Measurements from ENCODE around the gene IMPA2.
"Not testable (repeated sequence)": the region's sequence is repeated elsewhere in the genome, so short reads cannot be mapped to it uniquely, and the experiment has no call there.

The IMPA2 gene

GRCh38 chr18:11943551-11943950 lies 37.8 kb upstream of the IMPA2 start:
- no peak for DNase-seq
- Histone ChIP-seq H3K36me3 (ENCODE audit: control insufficient read depth in 1 of 2, insufficient read depth in 2 of 2, low read length in 2 of 2) (no peaks in the 10 kb centered on the region), H4K91ac (ENCODE audit: low read depth, low read length) (no peak overlapping the region), H2AK5ac (ENCODE audit: low read length) (no peak overlapping the region), H3K14ac (ENCODE audit: low read length) (no peak overlapping the region), H3K79me2 (ENCODE audit: control insufficient read depth, insufficient read depth, low read length, poor library complexity) (no peaks in the 10 kb centered on the region), H2BK12ac (ENCODE audit: low read length) (no peak overlapping the region), H4K12ac (ENCODE audit: low read depth, low read length) (no peak overlapping the region), H3K79me1 (ENCODE audit: low read length) (peaks cover 11% of the 10 kb centered on the region), H3K4ac (ENCODE audit: low read depth, low read length) (no peak overlapping the region), H2BK5ac (ENCODE audit: low read depth, low read length, poor library complexity) (no peak overlapping the region), H3K18ac (ENCODE audit: low read length) (no peak overlapping the region), H3K9me3 (ENCODE audit: insufficient read depth, low read depth, low read length) (peaks cover 2% of the 10 kb centered on the region), H3K27me3 (ENCODE audit: insufficient read depth, low read length) (no peaks in the 10 kb centered on the region), H3K23ac (ENCODE audit: low read length) (no peak overlapping the region), H2AFZ (ENCODE audit: insufficient read depth, low read length, poor library complexity) (no peak overlapping the region), H2BK120ac (ENCODE audit: insufficient read depth, low read length, poor library complexity) (no peak overlapping the region), H3K9ac (ENCODE audit: low read length) (no peak overlapping the region), H3K4me2 (ENCODE audit: low read length) (no peak overlapping the region), H3K4me3 (ENCODE audit: low read depth, low read length) (no peak overlapping the region), H3K27ac (ENCODE audit: low read depth, low read length) (no peak overlapping the region), H3K4me1 (ENCODE audit: control insufficient read depth in 1 of 2, insufficient read depth in 2 of 2, low read length in 2 of 2) (peaks cover 15 to 17% of the 10 kb centered on the region in 2 experiments), H4K8ac (ENCODE audit: low read depth, low read length) (no peak overlapping the region)
- no CpG with 5 or more reads among the region's 6 CpGs for WGBS (ENCODE audit: extremely low coverage, insufficient coverage, insufficient read length)

- Histone ChIP-seq H3K14ac (ENCODE audit: low read length) (no peak overlapping the region), H2BK5ac (ENCODE audit: low read depth, low read length, poor library complexity) (no peak overlapping the region), H3K36me3 (ENCODE audit: control insufficient read depth in 1 of 2, insufficient read depth in 2 of 2, low read length in 2 of 2) (no peaks in the 10 kb centered on the region), H3K27me3 (ENCODE audit: insufficient read depth, low read length) (no peaks in the 10 kb centered on the region), H3K23ac (ENCODE audit: low read length) (no peak overlapping the region), H3K27ac (ENCODE audit: low read depth, low read length) (no peak overlapping the region), H4K91ac (ENCODE audit: low read depth, low read length) (no peak overlapping the region), H4K12ac (ENCODE audit: low read depth, low read length) (no peak overlapping the region), H3K18ac (ENCODE audit: low read length) (no peak overlapping the region), H4K8ac (ENCODE audit: low read depth, low read length) (no peak overlapping the region), H3K4me2 (ENCODE audit: low read length) (no peak overlapping the region), H2BK12ac (ENCODE audit: low read length) (no peak overlapping the region), H2AFZ (ENCODE audit: insufficient read depth, low read length, poor library complexity) (no peak overlapping the region), H3K79me2 (ENCODE audit: control insufficient read depth, insufficient read depth, low read length, poor library complexity) (no peaks in the 10 kb centered on the region), H2AK5ac (ENCODE audit: low read length) (no peak overlapping the region), H3K79me1 (ENCODE audit: low read length) (peaks cover 11% of the 10 kb centered on the region), H2BK120ac (ENCODE audit: insufficient read depth, low read length, poor library complexity) (no peak overlapping the region), H3K9me3 (ENCODE audit: insufficient read depth, low read depth, low read length) (peaks cover 2% of the 10 kb centered on the region), H3K9ac (ENCODE audit: low read length) (no peak overlapping the region), H3K4ac (ENCODE audit: low read depth, low read length) (no peak overlapping the region), H3K4me1 (ENCODE audit: control insufficient read depth in 1 of 2, insufficient read depth in 2 of 2, low read length in 2 of 2) (peaks cover 19 to 20% of the 10 kb centered on the region in 2 experiments), H3K4me3 (ENCODE audit: low read depth, low read length) (no peak overlapping the region)
- no peak for DNase-seq
- WGBS (ENCODE audit: extremely low coverage, insufficient coverage, insufficient read length): no CpG with 5 or more reads among the region's 4 CpGs
These were observed 37.1 kb upstream of the IMPA2 start for GRCh38 chr18:11944252-11944651.

GRCh38 chr18:11944786-11945185 lies 36.5 kb upstream of the IMPA2 start:
- no peak overlapping the region for H3K4me2 ChIP-seq (ENCODE audit: low read length)
- H3K4me3 ChIP-seq (ENCODE audit: low read depth, low read length): no peak overlapping the region
- H2AK5ac ChIP-seq (ENCODE audit: low read length): no peak overlapping the region
- H3K36me3 ChIP-seq (ENCODE audit: control insufficient read depth in 1 of 2, insufficient read depth in 2 of 2, low read length in 2 of 2): no peaks in the 10 kb centered on the region
- H3K9ac ChIP-seq (ENCODE audit: low read length): no peak overlapping the region
- H3K4me1 ChIP-seq (ENCODE audit: control insufficient read depth in 1 of 2, insufficient read depth in 2 of 2, low read length in 2 of 2): peaks cover 19 to 20% of the 10 kb centered on the region in 2 experiments
- H2BK12ac ChIP-seq (ENCODE audit: low read length): no peak overlapping the region
- no peak overlapping the region for H4K91ac ChIP-seq (ENCODE audit: low read depth, low read length)
- no peak overlapping the region for H3K4ac ChIP-seq (ENCODE audit: low read depth, low read length)
- WGBS (ENCODE audit: extremely low coverage, insufficient coverage, insufficient read length): no CpG with 5 or more reads among the region's 5 CpGs
- H2AFZ ChIP-seq (ENCODE audit: insufficient read depth, low read length, poor library complexity): no peak overlapping the region
- no peak overlapping the region for H4K8ac ChIP-seq (ENCODE audit: low read depth, low read length)
- H3K9me3 ChIP-seq (ENCODE audit: insufficient read depth, low read depth, low read length): peaks cover 2% of the 10 kb centered on the region
- peaks cover 12% of the 10 kb centered on the region for H3K79me1 ChIP-seq (ENCODE audit: low read length)
- no peaks in the 10 kb centered on the region for H3K79me2 ChIP-seq (ENCODE audit: control insufficient read depth, insufficient read depth, low read length, poor library complexity)
- H3K27me3 ChIP-seq (ENCODE audit: insufficient read depth, low read length): no peaks in the 10 kb centered on the region
- no peak overlapping the region for H3K18ac ChIP-seq (ENCODE audit: low read length)
- no peak overlapping the region for H3K23ac ChIP-seq (ENCODE audit: low read length)
- no peak overlapping the region for H3K14ac ChIP-seq (ENCODE audit: low read length)
- no peak overlapping the region for H2BK5ac ChIP-seq (ENCODE audit: low read depth, low read length, poor library complexity)
- H4K12ac ChIP-seq (ENCODE audit: low read depth, low read length): no peak overlapping the region
- DNase-seq: peak; percentile 60 to 67
- no peak overlapping the region for H2BK120ac ChIP-seq (ENCODE audit: insufficient read depth, low read length, poor library complexity)
- H3K27ac ChIP-seq (ENCODE audit: low read depth, low read length): no peak overlapping the region

- H3K9me3 ChIP-seq (ENCODE audit: insufficient read depth, low read depth, low read length); H4K8ac ChIP-seq (ENCODE audit: low read depth, low read length); H2AK5ac ChIP-seq (ENCODE audit: low read length); H3K36me3 ChIP-seq (ENCODE audit: control insufficient read depth in 1 of 2, insufficient read depth in 2 of 2, low read length in 2 of 2); H3K14ac ChIP-seq (ENCODE audit: low read length); H2BK120ac ChIP-seq (ENCODE audit: insufficient read depth, low read length, poor library complexity); H3K18ac ChIP-seq (ENCODE audit: low read length); H2BK5ac ChIP-seq (ENCODE audit: low read depth, low read length, poor library complexity); H3K27me3 ChIP-seq (ENCODE audit: insufficient read depth, low read length); H3K23ac ChIP-seq (ENCODE audit: low read length); H3K4me3 ChIP-seq (ENCODE audit: low read depth, low read length); H3K4ac ChIP-seq (ENCODE audit: low read depth, low read length); H3K4me2 ChIP-seq (ENCODE audit: low read length); H4K12ac ChIP-seq (ENCODE audit: low read depth, low read length); H3K79me2 ChIP-seq (ENCODE audit: control insufficient read depth, insufficient read depth, low read length, poor library complexity); H3K9ac ChIP-seq (ENCODE audit: low read length): not testable (repeated sequence)
- peak overlapping the region; percentile 10 for H2AFZ ChIP-seq (ENCODE audit: insufficient read depth, low read length, poor library complexity)
- no CpG with 5 or more reads among the region's 22 CpGs for WGBS (ENCODE audit: extremely low coverage, insufficient coverage, insufficient read length)
- H3K79me1 ChIP-seq (ENCODE audit: low read length): peaks cover 12% of the 10 kb centered on the region
- peak overlapping the region; percentile 29 for H3K27ac ChIP-seq (ENCODE audit: low read depth, low read length)
- H4K91ac ChIP-seq (ENCODE audit: low read depth, low read length): peak overlapping the region; percentile 48
- H3K4me1 ChIP-seq (ENCODE audit: control insufficient read depth in 1 of 2, insufficient read depth in 2 of 2, low read length in 2 of 2): peaks cover 19 to 20% of the 10 kb centered on the region in 2 experiments
- H2BK12ac ChIP-seq (ENCODE audit: low read length): peak overlapping the region; percentile 54
- DNase-seq: peak; percentile 95 to 98
These were observed 35.3 kb upstream of the IMPA2 start for GRCh38 chr18:11945834-11946659.
